DND-41 (cell line): ENCODE data around the gene SPEF1.

ENCODE experiments used
- EZH2 ChIP-seq: IDR thresholded peaks from 3 replicates; pipeline ENCODE4 v1.6.1; 2012; ENCODE audit warnings: borderline replicate concordance, low read depth, mild to moderate bottlenecking, moderate library complexity, low read length, inconsistent platforms; ENCODE audit not compliant: severe bottlenecking
- TF ChIP-seq, protein P1 (sequence below): IDR thresholded peaks from 2 replicates; pipeline ENCODE4 v1.5.1; 2012; ENCODE audit warnings: borderline replicate concordance, low read length, moderate library complexity, mild to moderate bottlenecking; ENCODE audit not compliant: poor library complexity, severe bottlenecking; ENCODE audit errors: extremely low read depth

GRCh38 chr20:3751305-3751674, 30.0 kb downstream of the SPEF1 start:
- TF ChIP-seq, protein P1, sequence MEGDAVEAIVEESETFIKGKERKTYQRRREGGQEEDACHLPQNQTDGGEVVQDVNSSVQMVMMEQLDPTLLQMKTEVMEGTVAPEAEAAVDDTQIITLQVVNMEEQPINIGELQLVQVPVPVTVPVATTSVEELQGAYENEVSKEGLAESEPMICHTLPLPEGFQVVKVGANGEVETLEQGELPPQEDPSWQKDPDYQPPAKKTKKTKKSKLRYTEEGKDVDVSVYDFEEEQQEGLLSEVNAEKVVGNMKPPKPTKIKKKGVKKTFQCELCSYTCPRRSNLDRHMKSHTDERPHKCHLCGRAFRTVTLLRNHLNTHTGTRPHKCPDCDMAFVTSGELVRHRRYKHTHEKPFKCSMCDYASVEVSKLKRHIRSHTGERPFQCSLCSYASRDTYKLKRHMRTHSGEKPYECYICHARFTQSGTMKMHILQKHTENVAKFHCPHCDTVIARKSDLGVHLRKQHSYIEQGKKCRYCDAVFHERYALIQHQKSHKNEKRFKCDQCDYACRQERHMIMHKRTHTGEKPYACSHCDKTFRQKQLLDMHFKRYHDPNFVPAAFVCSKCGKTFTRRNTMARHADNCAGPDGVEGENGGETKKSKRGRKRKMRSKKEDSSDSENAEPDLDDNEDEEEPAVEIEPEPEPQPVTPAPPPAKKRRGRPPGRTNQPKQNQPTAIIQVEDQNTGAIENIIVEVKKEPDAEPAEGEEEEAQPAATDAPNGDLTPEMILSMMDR, result no peak
- no peak for TF ChIP-seq EZH2
